ENCODE data around the gene CKS1B.

- TF ChIP-seq, protein P1, sequence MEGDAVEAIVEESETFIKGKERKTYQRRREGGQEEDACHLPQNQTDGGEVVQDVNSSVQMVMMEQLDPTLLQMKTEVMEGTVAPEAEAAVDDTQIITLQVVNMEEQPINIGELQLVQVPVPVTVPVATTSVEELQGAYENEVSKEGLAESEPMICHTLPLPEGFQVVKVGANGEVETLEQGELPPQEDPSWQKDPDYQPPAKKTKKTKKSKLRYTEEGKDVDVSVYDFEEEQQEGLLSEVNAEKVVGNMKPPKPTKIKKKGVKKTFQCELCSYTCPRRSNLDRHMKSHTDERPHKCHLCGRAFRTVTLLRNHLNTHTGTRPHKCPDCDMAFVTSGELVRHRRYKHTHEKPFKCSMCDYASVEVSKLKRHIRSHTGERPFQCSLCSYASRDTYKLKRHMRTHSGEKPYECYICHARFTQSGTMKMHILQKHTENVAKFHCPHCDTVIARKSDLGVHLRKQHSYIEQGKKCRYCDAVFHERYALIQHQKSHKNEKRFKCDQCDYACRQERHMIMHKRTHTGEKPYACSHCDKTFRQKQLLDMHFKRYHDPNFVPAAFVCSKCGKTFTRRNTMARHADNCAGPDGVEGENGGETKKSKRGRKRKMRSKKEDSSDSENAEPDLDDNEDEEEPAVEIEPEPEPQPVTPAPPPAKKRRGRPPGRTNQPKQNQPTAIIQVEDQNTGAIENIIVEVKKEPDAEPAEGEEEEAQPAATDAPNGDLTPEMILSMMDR (IDR thresholded peaks at IDR 0.05) = peak; percentile 62 to 82 (median 74)
- TF ChIP-seq POLR2A (IDR thresholded peaks at IDR 0.05) = no peak
Observed at GRCh38 chr1:154943649-154944400, 30.7 kb upstream of the CKS1B start.
